Measurements from ENCODE around the gene NKAIN4. TPM values are rescaled to one million over a fixed set of nuclear protein-coding genes. Genes with fewer than 3 reads are reported as not detected.

Gene NKAIN4
- total RNA-seq, 4 donors from 2014 or later: not detected

GRCh38 chr20:63290136-63290676, 35.9 kb upstream of the NKAIN4 start:
- DNase-seq: no peak
- in situ Hi-C loops (cut with MboI; ENCODE audit: low sequenced_read_pairs in 4 of 4): no loop called here
- peaks cover 0 to 24% of the 10 kb centered on the region in 2 donors for H3K36me3 ChIP-seq

DNA sequence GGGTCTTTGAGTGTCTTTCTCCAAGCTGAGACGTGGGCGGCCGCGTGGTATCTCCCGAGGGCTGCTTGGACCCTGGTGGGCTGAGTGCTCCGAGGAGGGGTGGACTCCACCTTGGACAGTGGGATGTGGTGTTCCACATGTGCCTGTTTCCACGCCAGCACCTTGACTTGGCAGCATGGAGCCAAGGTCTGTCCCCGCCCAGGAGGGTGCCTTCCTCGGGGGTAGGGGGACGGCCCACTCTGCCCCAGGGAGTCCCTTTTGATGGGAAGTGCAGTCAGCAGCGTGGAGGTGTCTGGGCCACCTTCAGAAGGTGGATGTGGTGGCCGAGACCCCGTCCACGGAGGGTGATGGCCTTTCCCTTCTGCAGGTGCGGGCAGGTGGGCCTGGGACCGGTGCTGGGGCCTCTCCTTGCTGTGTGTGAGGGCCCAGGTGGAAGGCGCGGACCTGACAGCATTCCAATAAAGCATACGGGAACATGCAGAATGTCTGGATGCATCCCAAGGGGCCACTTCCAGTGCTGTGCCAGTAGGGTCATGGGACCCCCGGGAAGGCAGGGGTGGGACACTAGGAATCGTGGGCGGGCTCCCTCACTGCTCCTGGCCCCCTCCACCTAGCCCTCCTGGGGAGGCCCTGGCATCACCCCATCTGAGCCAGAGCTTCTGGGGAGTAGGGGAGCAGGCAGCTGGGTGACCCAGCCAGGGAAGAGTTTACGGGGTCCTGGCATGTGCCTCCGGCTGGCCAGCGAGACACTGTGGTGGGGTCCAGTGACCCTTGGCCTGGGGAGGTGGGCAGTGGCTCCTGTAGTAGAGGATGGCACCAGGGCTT, 35.3 kb upstream of the NKAIN4 start:
- no peak for TF ChIP-seq POLR2A (IDR thresholded peaks at IDR 0.05)
- TF ChIP-seq, protein P1, sequence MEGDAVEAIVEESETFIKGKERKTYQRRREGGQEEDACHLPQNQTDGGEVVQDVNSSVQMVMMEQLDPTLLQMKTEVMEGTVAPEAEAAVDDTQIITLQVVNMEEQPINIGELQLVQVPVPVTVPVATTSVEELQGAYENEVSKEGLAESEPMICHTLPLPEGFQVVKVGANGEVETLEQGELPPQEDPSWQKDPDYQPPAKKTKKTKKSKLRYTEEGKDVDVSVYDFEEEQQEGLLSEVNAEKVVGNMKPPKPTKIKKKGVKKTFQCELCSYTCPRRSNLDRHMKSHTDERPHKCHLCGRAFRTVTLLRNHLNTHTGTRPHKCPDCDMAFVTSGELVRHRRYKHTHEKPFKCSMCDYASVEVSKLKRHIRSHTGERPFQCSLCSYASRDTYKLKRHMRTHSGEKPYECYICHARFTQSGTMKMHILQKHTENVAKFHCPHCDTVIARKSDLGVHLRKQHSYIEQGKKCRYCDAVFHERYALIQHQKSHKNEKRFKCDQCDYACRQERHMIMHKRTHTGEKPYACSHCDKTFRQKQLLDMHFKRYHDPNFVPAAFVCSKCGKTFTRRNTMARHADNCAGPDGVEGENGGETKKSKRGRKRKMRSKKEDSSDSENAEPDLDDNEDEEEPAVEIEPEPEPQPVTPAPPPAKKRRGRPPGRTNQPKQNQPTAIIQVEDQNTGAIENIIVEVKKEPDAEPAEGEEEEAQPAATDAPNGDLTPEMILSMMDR (IDR thresholded peaks at IDR 0.05 in 4 of 5, conservative IDR thresholded peaks at IDR 0.05 in 1 of 5): no peak
- intact Hi-C loops (cut with DNase I; ENCODE audit: low total_unique reads) (no loop called here), in situ Hi-C loops (cut with MboI; ENCODE audit: low sequenced_read_pairs in 4 of 4) (no loop called here)
- ATAC-seq: no peak
- Histone ChIP-seq H3K36me3 (peaks cover 0 to 31% of the 10 kb centered on the region in 2 donors), H3K27me3 (peaks cover 5 to 25% (median 15%) of the 10 kb centered on the region in 3 donors), H3K4me1 (no peaks in the 10 kb centered on the region), H3K27ac (no peak overlapping the region), H3K4me3 (no peak overlapping the region), H3K9me3 (no peaks in the 10 kb centered on the region)
- DNase-seq: no peak

More at GRCh38 chr20:63290136-63290676, 35.9 kb upstream of the NKAIN4 start:
- TF ChIP-seq POLR2A (IDR thresholded peaks at IDR 0.05): no peak
- TF ChIP-seq, protein P1 (IDR thresholded peaks at IDR 0.05 in 4 of 5, conservative IDR thresholded peaks at IDR 0.05 in 1 of 5): no peak
- Histone ChIP-seq H3K27ac (no peak overlapping the region), H3K4me1 (no peaks in the 10 kb centered on the region), H3K27me3 (peaks cover 12 to 32% (median 20%) of the 10 kb centered on the region in 3 donors), H3K9me3 (no peaks in the 10 kb centered on the region), H3K4me3 (no peak overlapping the region)
- ATAC-seq: no peak
- intact Hi-C loops (cut with DNase I; ENCODE audit: low total_unique reads): no loop called here

- Histone ChIP-seq H3K9me3 (no peaks in the 10 kb centered on the region), H3K4me3 (no peak overlapping the region), H3K4me1 (no peaks in the 10 kb centered on the region), H3K27me3 (peaks cover 2 to 20% (median 9%) of the 10 kb centered on the region in 3 donors), H3K27ac (no peak overlapping the region), H3K36me3 (peaks cover 0 to 39% of the 10 kb centered on the region in 2 donors)
- ATAC-seq (no peak), DNase-seq (no peak)
- intact Hi-C loops (cut with DNase I; ENCODE audit: low total_unique reads) (no loop called here), in situ Hi-C loops (cut with MboI; ENCODE audit: low sequenced_read_pairs in 4 of 4) (no loop called here)
- TF ChIP-seq, protein P1 (IDR thresholded peaks at IDR 0.05 in 4 of 5, conservative IDR thresholded peaks at IDR 0.05 in 1 of 5): no peak
- no peak for TF ChIP-seq POLR2A (IDR thresholded peaks at IDR 0.05)
Observed at GRCh38 chr20:63288581-63289251, 34.5 kb upstream of the NKAIN4 start.

DNA sequence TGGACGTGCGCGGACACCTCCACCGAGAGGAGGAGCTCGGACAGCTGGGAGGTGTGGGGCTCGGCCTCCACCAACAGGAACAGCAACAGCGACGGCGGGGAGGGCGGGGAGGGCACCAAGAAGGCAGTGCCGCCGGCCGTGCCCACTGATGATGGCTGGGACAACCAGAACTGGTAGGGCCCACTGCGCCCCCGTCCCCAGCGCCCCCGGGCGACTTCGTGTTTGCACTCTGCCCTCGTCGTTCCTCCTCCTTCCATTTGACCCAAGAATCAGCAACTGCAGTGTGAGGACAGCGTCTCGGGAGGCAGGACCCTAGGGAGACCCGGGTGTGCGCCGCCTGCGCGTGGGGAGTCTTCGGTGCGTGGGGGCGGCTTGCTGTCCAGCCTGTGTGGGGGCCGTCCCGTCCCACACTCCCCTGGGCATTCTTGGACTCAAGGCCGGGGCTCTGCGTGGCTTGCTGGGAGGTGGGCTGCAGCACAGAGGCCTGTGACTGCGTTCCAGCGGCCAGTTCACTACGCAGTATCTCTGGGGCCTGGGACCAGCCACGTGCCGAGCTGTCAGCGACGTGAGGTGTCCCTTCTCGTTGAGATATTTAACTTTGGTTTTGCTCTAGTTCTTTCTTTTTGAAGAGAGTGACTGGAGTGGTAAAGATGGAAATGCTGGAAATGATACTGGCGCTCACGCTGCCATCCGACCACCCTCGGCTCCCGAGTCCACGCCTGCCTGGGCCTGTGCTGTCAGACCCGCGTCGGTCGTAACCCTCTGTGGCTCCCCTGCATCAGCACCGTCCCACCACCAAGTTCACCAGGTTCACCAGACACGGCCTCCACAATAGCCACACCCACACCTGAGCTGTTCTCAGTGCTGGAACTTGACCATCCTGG, 33.7 kb upstream of the NKAIN4 start:
- intact Hi-C loops (cut with DNase I; ENCODE audit: low total_unique reads) (no loop called here), in situ Hi-C loops (cut with MboI; ENCODE audit: low sequenced_read_pairs in 4 of 4) (no loop called here)
- DNase-seq: no peak
- Histone ChIP-seq H3K36me3 (peaks cover 0 to 45% of the 10 kb centered on the region in 2 donors), H3K4me3 (no peak overlapping the region), H3K27me3 (peaks cover 2 to 12% (median 6%) of the 10 kb centered on the region in 3 donors), H3K27ac (no peak overlapping the region), H3K9me3 (no peaks in the 10 kb centered on the region), H3K4me1 (no peaks in the 10 kb centered on the region)
- TF ChIP-seq POLR2A (IDR thresholded peaks at IDR 0.05): no peak
- no peak for ATAC-seq

Data from gastrocnemius medialis (tissue), 4 donors.